ENCODE results near the gene DMAC2L.
"Not testable (repeated sequence)": the region's sequence is repeated elsewhere in the genome, so short reads cannot be mapped to it uniquely, and the experiment has no call there.

GRCh38 chr14:50365572-50365971 is 53.4 kb downstream of the DMAC2L start:
- not testable (repeated sequence) for TF ChIP-seq CTCF (IDR thresholded peaks at IDR 0.05; ENCODE audit: borderline replicate concordance, extremely low read depth, low read length, poor library complexity, severe bottlenecking); EZH2 (IDR thresholded peaks at IDR 0.05; ENCODE audit: borderline replicate concordance, low read depth, low read length, severe bottlenecking)

Measured in DND-41 (cell line).